Muscle of back (tissue), 11 donors: Measurements from ENCODE around the gene PAPSS1. TPM values are rescaled to one million over a fixed set of nuclear protein-coding genes. Genes with fewer than 3 reads are reported as not detected.
"Not testable (repeated sequence)": the region's sequence is repeated elsewhere in the genome, so short reads cannot be mapped to it uniquely, and the experiment has no call there.

Experiments used
- DNase-seq, 3 donors: peaks; one replicate each; pipeline versions ENCODE4 v3.0.0 to v3.0.0-alpha.2; 2013
- polyA plus RNA-seq, 10 donors: library from polyadenylated mRNA; unstranded; fragments of 120-200 nt; gene quantifications; one replicate each; pipeline ENCODE4 v1.2.1, GENCODE V29; 2013; ENCODE audit not compliant: insufficient read length in 10 of 10

PAPSS1 gene
- polyA plus RNA-seq, 10 donors = 38.9 to 56.6 (median 50.4) TPM

GRCh38 chr4:107692202-107692601, 27.8 kb downstream of the PAPSS1 start:
- DNase-seq = no peak

GRCh38 chr4:107691378-107691777, 28.7 kb downstream of the PAPSS1 start:
- DNase-seq = no peak

DNA sequence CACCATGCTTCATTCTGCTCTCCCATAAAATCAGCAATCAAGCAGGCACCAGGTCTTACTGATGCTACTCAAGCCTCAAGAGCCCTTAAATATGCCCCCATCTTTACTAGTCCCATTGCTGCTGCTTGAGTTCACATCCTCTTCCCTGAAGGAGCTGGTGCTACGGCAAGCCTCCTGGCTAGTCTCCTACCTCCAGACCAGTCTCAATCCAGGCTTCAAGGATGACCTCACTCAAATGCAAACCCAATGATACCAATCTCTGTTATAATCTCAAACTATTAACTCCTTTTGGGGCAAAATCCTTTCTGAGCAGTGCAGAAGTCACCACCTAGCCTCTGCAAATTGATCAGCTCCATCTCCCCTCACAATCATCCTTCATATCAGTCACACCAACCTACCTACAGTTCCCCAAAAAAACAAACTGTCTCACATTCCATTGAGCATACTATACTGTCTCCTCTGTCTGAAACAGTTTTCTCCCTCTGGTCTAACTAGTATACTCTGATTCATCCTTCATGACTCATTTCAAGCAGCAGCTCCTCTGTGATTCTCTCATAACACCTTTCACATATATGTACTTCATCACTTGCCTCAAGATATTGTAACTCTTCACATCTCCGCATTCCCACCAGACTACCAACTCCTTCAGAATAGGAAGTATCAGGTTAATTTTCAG, 30.0 kb downstream of the PAPSS1 start:
- peak in 1 of 3 donors; percentile 61 for DNase-seq

GRCh38 chr4:107688421-107688820, 31.6 kb downstream of the PAPSS1 start:
- DNase-seq = no peak

DNA sequence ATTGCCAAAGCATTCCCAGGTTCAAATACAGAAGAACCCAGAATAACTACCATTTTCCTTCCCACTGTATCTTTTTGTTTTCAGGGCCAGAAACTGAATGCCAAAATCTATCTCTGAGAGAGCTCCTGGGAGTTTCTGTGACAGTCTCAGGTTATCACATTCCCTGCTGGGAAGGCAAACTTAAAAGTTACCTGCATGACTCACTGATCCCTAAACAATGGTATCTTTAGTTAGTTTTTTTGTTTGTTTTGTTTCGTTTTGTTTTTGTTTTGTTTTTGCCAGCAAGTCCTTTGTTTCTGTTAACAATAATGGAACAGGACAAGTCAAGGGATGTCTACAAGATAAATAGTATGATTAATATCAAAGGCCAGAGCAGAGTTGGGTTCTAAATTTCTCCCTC, 34.3 kb downstream of the PAPSS1 start:
- no peak for DNase-seq

DNA sequence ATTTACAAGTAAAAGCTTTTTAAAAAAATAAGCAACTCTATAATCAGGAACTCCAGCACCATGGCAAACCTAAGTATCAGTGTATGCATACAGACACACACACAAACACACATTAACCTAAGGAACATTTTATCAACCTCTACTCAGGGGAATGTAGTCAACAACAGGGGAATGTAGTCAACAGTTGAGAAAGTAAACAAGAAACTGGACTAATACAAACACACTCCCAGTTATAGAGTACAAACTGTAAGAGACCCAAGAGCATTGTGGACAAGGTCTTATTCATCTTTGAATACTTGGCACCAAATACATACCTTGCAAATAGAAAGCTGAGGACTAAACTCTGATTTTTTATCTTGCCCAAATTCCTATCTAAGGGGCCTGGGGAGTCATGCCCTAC, 36.2 kb downstream of the PAPSS1 start:
- no peak for DNase-seq

GRCh38 chr4:107682306-107682705, 37.7 kb downstream of the PAPSS1 start:
- DNase-seq = no peak

DNA sequence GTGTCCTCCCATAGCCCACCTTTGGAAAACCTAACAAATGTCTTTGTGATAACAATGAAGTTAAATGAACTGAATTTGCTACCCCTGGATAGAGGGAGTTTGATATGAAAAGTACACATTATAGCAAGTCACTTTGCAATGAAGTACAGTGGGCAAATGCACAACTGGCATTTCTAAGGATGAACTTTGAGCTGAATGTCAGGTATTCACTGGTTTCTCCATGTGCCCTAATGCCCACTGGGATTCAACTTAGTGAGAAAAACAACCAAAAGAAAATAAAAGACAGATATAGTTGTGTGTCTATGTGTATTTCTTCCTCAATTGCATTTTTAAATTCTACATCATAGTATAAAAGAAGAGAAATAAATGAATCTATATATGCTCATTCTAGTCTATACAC, 51.0 kb downstream of the PAPSS1 start:
- no peak for DNase-seq

DNA sequence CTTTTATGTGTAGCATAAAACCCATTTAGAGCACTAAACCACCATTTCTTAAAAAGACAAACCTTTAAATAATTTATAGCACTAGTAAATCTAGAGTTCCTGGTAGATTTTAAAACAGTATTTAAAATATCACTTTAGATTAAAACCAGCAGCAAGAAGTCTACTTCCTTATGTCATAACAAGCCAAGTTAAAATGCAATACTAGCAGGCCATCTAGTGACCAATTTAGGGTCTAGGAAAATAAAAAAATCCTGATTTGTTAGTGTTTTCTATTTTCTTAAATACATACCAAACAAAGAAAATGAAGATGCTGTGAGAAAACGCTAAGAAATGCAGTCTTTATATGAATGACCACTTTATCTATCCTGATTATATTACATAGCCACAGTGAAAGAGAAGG, 53.9 kb downstream of the PAPSS1 start:
- peak; percentile 38 to 64 (median 44) for DNase-seq

DNA sequence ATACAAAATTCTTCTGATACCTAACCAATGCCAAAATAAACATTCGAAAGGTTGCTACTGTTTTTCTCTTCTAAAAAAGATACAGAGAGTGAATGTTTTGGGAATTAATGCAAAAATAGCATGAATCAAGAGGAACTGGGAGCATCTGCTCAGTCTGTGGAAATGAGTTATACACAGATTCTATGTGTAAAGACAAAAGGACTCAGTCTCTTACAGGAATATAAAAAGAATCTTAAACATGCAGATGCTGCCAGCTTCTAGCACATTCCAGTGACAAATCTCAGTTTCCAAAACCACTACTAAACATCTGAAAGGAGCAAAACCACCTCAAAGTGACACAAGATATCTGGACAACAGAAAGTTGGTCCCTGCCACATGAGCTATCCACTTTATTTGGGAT, 55.0 kb downstream of the PAPSS1 start:
- peak in 1 of 3 donors; percentile 9 for DNase-seq

DNA sequence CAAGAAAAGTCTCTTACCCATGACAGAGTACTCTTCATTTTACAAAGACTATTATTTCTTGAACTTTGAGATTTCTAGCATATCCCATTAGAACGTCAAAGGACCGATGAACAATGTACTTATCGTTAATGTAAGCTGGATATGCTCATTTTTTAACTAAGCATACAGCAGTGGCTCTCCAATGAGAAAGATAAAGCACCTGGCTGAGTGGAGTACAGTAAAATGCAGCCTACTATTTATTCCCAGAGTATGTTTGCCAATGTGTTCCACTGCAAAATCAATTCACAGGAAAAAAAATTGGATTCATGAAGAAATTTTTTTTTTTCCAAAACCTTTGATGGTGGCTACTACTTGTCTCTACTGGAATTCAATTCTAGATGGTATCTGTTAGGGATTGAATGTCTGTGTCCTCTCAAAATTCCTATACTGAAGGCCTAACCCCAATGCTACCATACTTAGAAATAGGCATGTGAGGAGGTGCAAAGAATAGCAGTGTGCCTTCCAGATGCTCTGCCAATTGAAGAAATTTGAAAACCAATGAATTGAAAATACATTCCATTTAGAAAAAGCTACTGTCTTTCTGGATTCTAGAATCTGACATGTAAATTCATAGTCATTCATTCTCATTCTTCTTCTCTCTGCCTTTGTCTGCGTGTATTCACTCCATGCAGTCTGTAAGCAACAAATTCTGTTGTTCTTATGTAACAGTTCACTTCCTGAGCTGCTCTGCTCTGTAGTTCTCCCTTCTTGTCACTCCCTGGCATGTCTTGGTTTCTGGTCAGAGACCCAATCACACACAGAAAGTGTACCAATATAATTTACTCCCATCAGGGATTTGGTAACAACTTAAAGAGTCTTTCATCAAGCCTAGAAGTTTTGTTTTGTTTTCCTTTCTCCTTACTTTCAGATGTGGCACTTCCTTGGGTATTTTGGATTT, 61.4 kb downstream of the PAPSS1 start:
- no peak for DNase-seq

GRCh38 chr4:107655289-107655688, 64.7 kb downstream of the PAPSS1 start:
- DNase-seq = no peak

GRCh38 chr4:107654694-107655093, 65.3 kb downstream of the PAPSS1 start:
- no peak for DNase-seq

DNA sequence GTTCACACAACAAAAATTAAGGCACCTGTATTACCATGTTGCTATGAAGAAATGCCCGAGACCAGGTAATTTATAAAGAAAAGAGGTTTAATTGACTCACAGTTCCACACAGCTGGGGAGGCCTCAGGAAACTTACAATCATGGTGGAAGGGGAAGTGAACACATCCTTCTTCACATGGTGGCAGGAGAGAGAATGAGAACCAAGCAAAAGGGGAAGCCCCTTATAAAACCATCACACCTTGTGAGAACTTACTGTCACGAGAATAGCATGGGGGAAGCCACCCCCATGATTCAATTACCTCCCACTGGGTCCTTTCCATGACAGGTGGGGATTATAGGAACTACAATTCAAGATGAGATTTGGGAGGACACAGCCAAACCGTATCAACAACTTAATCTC, 68.6 kb downstream of the PAPSS1 start:
- not testable (repeated sequence) for DNase-seq

GRCh38 chr4:107650251-107650650, 69.8 kb downstream of the PAPSS1 start:
- DNase-seq = no peak

DNA sequence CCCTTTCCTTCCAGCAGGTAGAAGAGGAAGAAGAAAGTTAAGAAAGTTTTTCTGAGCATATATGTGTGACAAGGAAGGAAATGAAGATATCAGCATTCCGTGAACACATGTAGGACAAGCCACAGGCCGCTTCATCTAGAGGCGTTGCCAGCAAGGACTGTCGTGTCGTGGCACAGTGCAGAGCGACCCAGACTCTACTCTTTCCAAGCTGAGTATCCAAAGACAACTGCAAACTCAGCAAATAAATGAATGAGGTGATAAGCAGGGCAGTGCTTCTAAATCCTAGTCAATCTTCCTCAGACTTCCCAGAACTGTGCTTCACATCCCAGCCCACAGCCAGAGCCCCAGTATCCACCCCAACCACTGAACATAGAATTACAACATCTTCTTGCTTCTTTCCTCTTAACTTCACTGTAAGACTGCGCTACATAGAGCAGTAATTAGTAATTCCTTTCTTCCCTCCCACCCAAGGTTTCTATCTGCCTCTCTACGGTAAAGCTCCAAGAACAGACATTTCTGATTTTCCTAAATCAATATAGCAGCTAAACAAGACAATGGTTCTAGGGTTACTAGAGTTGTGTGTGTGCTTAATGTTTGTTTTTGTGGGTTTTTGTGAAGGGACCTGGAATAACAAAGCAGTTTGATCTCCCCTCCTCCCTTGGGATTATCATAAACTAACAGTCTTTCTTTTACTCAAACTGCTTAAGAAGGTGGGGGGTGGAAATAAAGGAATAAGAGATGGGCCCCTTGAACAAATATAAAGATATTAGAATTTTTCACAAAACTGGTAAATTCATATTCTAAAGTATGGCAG, 71.6 kb downstream of the PAPSS1 start:
- DNase-seq = no peak

- DNase-seq = no peak
Observed at GRCh38 chr4:107647591-107647990, 72.4 kb downstream of the PAPSS1 start.

GRCh38 chr4:107645604-107646003, 74.4 kb downstream of the PAPSS1 start:
- DNase-seq = no peak

DNA sequence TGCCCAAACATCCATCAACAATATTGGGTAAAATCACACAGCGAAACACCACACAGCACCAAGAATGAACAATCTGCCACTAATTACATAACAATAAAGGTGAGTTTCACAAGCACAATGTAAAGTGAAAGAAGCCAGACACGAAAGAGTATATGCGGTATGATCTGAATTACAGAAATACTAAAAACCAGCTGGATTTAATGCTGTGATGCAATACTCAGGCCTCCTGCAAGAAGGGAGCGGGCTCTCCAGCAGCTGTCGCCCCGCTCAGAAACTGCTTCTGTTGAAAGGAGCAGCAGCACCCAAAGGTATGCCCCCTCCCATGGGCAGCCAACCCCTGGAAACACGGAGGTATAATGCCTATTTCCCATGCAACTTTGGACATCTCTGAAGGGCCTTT, 77.0 kb downstream of the PAPSS1 start:
- no peak for DNase-seq

DNA sequence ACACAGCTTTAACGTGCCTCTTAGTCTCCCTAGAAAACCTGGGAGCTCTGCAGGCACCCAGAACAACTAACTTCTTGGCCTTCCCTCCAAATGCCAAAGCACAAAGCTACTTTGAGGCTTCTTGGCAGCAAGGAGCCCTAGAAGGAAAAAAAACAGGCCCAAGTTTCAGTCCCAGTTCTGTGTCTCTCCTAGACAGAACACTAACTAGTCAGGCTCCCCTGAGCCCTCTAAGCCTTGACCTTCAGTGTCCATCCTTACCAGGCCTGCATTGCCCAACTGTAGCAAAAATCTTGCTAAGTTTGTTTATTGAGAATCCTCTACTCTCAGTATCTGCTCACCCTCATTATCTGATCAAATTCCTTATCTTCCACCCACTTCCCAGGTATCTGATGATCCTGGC, 79.2 kb downstream of the PAPSS1 start:
- DNase-seq = no peak

GRCh38 chr4:107640197-107640596, 79.8 kb downstream of the PAPSS1 start:
- no peak for DNase-seq

GRCh38 chr4:107635735-107636134, 84.3 kb downstream of the PAPSS1 start:
- DNase-seq = no peak
